A549 (cell line): Measurements from ENCODE around the gene BANP. TPM values are rescaled to one million over a fixed set of nuclear protein-coding genes. Genes with fewer than 3 reads are reported as not detected.
A peak's percentile ranks its signal among the peaks of the same experiment; 100 is the strongest.
"Not testable (repeated sequence)": the region's sequence is repeated elsewhere in the genome, so short reads cannot be mapped to it uniquely, and the experiment has no call there.

ENCODE experiments used
- ATAC-seq, 2 experiments: fragments of 200-7000 bp in 1 of 2; fragments of >200 bp in 1 of 2; cut with Nextera tagmentation in 1 of 2; cut with Tn5 transposase in 1 of 2; 3 replicates each; pipeline versions ENCODE4 v1.8.0 to v1.9.1; 2018 to 2020; ENCODE audit warnings: mild to moderate bottlenecking in 1 of 2, moderate library complexity in 1 of 2
- CTCF ChIA-PET: fragments of 300-600 bp; sonication (Branson Sonifier 250); formaldehyde crosslinking; extraction: SDS; loops from one replicate; lab custom pipeline; 2021; ENCODE audit warnings: antibody characterized with exemption, inconsistent platforms; lab: Yijun Ruan, JAX
- POLR2A ChIA-PET: fragments of 350-600 bp; formaldehyde crosslinking; extraction: SDS; loops from one replicate; lab custom pipeline; 2021; ENCODE audit warnings: antibody characterized with exemption, inconsistent platforms; lab: Yijun Ruan, JAX
- DNase-seq, 2 experiments: peaks; one replicate each; pipeline versions ENCODE4 v3.0.0 to v3.0.0-alpha.2; 2011 to 2016; ENCODE audit warnings: low read depth in 1 of 2, low spot score in 1 of 2
- FAIRE-seq: peaks from 2 replicates; lab custom pipeline; 2011; peaks lifted over from hg19 to GRCh38; lab: Jason Lieb, UNC
- H3K27ac ChIP-seq, 2 experiments: fragments of >200 bp; sonication (Bioruptor Twin); formaldehyde crosslinking; 3 replicates each; pipeline ENCODE4 v1.5.1; 2016 to 2017
- H3K4me1 ChIP-seq: fragments of >200 bp; sonication (Bioruptor Twin); formaldehyde crosslinking; 3 replicates; pipeline ENCODE4 v1.6.1; 2016
- H3K4me2 ChIP-seq: fragments of >200 bp; sonication (Bioruptor Twin); formaldehyde crosslinking; 3 replicates; pipeline ENCODE4 v1.6.1; 2016
- H3K4me3 ChIP-seq: fragments of >200 bp; sonication (Bioruptor Twin); formaldehyde crosslinking; 3 replicates; pipeline ENCODE4 v1.5.1; 2016
- H3K9me3 ChIP-seq: fragments of >200 bp; sonication (Bioruptor Twin); formaldehyde crosslinking; 3 replicates; pipeline ENCODE4 v1.6.1; 2016
- CEBPB ChIP-seq, 2 experiments: fragments of >200 bp in 1 of 2; sonication (Bioruptor Twin) in 1 of 2; formaldehyde crosslinking in 1 of 2; IDR thresholded peaks; 2 replicates each; pipeline ENCODE4 v1.6.1; 2012 to 2016
- EHMT2 ChIP-seq: fragments of 200-600 bp; sonication (generic); IDR thresholded peaks from 2 replicates; pipeline ENCODE4 v1.6.1; 2016; ENCODE audit warnings: antibody characterized with exemption, low read depth, mild to moderate bottlenecking, moderate library complexity
- EP300 ChIP-seq, 2 experiments: fragments of >200 bp; sonication (Bioruptor Twin); formaldehyde crosslinking; IDR thresholded peaks; 2 replicates in 1 of 2; 3 replicates in 1 of 2; pipeline ENCODE4 v1.6.1; 2016 to 2017
- GATA3 ChIP-seq: IDR thresholded peaks from 2 replicates; pipeline ENCODE4 v1.6.1; 2012; ENCODE audit warnings: borderline replicate concordance
- JUNB ChIP-seq: fragments of >200 bp; sonication (Bioruptor Twin); formaldehyde crosslinking; IDR thresholded peaks from 2 replicates; pipeline ENCODE4 v1.6.1; 2016
- KDM5A ChIP-seq: fragments of 200-600 bp; sonication (generic); IDR thresholded peaks from 2 replicates; pipeline ENCODE4 v1.6.1; 2016; ENCODE audit warnings: antibody characterized with exemption, mild to moderate bottlenecking
- NFE2L2 ChIP-seq: fragments of 150-350 bp; conservative IDR thresholded peaks from 2 replicates; pipeline ENCODE4 v1.6.1; 2014; ENCODE audit warnings: low read length
- NPAS2 ChIP-seq: fragments of 250-450 bp; sonication (Bioruptor Pico); IDR thresholded peaks from 2 replicates; pipeline ENCODE4 v1.8.0; 2022; ENCODE audit warnings: mild to moderate bottlenecking, moderate library complexity, borderline replicate concordance
- RFX5 ChIP-seq: fragments of 450-650 bp; IDR thresholded peaks from 2 replicates; pipeline ENCODE4 v1.7.1; 2014; ENCODE audit warnings: antibody characterized with exemption, mild to moderate bottlenecking, moderate library complexity
- ZFP36 ChIP-seq: fragments of 450-650 bp; IDR thresholded peaks from 2 replicates; pipeline ENCODE4 v1.6.1; 2014; ENCODE audit warnings: borderline replicate concordance; ENCODE audit not compliant: partially characterized antibody
- ZNF302 ChIP-seq: fragments of 250-450 bp; sonication (Bioruptor Pico); IDR thresholded peaks from 2 replicates; pipeline ENCODE4 v1.9.0; 2021; ENCODE audit warnings: inconsistent platforms, mild to moderate bottlenecking, moderate library complexity
- WGBS: methylation state at CpG from one replicate; pipeline ENCODE4 v1.1.6; 2017; ENCODE audit errors: missing lambda C conversion rate; 5-methylcytosine and 5-hydroxymethylcytosine counted together
- polyA plus RNA-seq, 4 experiments: library from polyadenylated mRNA; depleted of rRNA in 3 of 4; stranded (reverse); fragments of >200 nt; fragmentation: RNase III in 1 of 4; extraction: RNeasy Plus Mini Kit Qiagen cat#74134 plus additional on column Dnase treatment in 1 of 4; gene quantifications; 2 replicates in 3 of 4; 3 replicates in 1 of 4; pipeline ENCODE4 v1.2.3, GENCODE V29; 2011 to 2017
- TF ChIP-seq, protein P1 (sequence below): fragments of 250-450 bp; sonication (Bioruptor Pico); IDR thresholded peaks from 2 replicates; pipeline ENCODE4 v1.5.0; 2021; ENCODE audit warnings: mild to moderate bottlenecking, moderate library complexity, borderline replicate concordance
- TF ChIP-seq, protein P2 (sequence below): fragments of 150-350 bp; IDR thresholded peaks from 2 replicates; pipeline ENCODE4 v1.6.1; 2014; ENCODE audit warnings: low read depth, mild to moderate bottlenecking, low read length
- TF ChIP-seq, protein P3 (sequence below): fragments of >200 bp; sonication (Bioruptor Twin); formaldehyde crosslinking; IDR thresholded peaks from 3 replicates; pipeline ENCODE4 v1.5.1; 2016
- TF ChIP-seq, protein P4 (sequence below): IDR thresholded peaks from 2 replicates; pipeline ENCODE4 v1.6.1; 2012

BANP gene
- polyA plus RNA-seq, 2 of the 4 experiments (the other 2 are of a cell fraction) = 17.1 to 17.2 TPM

DNA sequence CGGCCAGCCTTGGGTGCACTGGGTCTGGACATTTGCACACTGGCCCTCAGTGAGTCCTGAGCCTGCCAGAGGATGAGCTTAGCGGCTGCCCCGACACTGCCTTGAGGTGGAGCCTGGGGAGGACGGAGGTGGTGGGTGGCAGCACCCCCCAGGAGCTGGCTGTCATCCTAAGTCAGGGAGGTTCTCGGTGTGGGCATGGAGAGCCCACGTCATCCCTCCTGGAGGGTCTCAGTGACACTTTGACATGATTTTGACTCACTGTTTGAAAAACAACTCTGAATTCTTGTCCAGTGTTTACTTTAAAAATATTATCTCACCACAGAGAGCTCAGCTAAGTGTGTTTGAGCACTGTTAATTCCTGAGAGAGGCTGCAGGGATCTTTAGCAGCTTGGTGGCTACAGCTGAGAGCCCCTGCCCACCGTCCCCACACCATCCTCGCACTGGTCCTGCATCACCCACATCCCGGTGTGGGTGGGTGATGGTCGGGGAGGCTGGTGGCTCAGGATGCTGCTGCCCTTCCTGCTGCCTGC, 63.1 kb downstream of the BANP start:
- H3K9me3 ChIP-seq = no peaks in the 10 kb centered on the region
- peak; percentile 52 to 71; a peak in 4 of 6 replicates for ATAC-seq
- WGBS = 43% methylated on average over 5 of the region's 10 CpGs
- DNase-seq = peak in 1 of 2 experiments; percentile 37
- H3K4me3 ChIP-seq = no peak overlapping the region
- peaks cover 20% of the 10 kb centered on the region for H3K4me1 ChIP-seq
- H3K4me2 ChIP-seq = peak overlapping the region; percentile 62
- ChIA-PET POLR2A (no interaction called here), CTCF (interaction anchor here (0.7 to 1.7 kb wide), 4 partner anchors 9 to 423 kb away, joined by 3 to 6 read pairs (median 3); no protein-coding TSS in a partner anchor)
- H3K27ac ChIP-seq = peak overlapping the region; percentile 60 to 78; a peak in 5 of 6 replicates
- TF ChIP-seq EP300 (IDR thresholded peaks at IDR 0.05) (peak in 1 of 2 experiments; percentile 51; a peak in 2 of 5 replicates), GATA3 (peak; percentile 44; the same call in 1 of the 2 replicates)
- TF ChIP-seq, protein P1, sequence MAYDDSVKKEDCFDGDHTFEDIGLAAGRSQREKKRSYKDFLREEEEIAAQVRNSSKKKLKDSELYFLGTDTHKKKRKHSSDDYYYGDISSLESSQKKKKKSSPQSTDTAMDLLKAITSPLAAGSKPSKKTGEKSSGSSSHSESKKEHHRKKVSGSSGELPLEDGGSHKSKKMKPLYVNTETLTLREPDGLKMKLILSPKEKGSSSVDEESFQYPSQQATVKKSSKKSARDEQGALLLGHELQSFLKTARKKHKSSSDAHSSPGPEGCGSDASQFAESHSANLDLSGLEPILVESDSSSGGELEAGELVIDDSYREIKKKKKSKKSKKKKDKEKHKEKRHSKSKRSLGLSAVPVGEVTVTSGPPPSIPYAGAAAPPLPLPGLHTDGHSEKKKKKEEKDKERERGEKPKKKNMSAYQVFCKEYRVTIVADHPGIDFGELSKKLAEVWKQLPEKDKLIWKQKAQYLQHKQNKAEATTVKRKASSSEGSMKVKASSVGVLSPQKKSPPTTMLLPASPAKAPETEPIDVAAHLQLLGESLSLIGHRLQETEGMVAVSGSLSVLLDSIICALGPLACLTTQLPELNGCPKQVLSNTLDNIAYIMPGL = no peak
- FAIRE-seq = no peak

DNA sequence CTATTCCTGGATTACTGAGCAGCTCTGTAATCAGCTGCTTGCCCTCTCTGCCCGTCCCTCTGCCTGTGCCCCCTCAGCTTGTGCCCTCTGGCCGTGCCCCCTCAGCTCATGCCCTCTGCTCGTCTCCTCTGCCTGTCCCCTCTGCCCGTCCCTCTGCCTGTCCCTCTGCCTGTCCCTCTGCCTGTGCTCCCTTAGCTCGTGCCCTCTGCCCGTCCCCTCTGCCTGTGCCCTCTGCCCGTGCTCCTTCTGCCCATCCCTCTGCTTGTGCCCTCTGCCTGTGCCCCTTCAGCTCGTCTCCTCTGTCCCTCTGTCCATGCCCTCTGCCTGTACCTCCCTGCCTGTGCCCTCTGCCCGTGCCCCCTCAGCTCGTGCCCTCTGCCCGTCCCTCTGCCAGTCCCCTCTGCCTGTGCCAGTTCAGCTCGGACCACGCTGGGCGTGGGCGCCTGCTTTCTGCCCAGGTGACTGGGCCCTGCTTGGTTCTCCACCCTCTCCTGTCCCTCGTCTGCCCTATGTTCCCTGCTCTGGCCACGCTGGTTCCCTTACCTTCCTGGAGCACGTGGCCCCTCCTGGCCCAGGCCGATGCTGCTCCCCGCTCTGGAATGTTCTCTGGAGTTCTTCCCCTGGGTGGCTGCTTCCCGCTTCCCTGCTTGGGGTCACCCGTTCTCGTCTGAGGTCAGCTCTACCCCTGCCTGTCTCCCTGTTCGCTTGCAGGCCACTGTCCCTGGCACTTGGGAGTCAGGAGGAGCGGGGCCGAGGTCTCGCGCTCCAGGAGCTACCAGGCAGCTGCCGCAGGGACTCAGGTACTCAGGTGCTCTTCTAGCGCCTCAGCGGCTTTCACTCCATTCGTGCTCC, 63.9 kb downstream of the BANP start:
- peaks cover 20% of the 10 kb centered on the region for H3K4me1 ChIP-seq
- WGBS = 97% methylated on average over 29 of the region's 32 CpGs
- no peak for FAIRE-seq
- no peak overlapping the region; the same call in 2 of the 3 replicates for H3K4me2 ChIP-seq
- TF ChIP-seq, protein P2, sequence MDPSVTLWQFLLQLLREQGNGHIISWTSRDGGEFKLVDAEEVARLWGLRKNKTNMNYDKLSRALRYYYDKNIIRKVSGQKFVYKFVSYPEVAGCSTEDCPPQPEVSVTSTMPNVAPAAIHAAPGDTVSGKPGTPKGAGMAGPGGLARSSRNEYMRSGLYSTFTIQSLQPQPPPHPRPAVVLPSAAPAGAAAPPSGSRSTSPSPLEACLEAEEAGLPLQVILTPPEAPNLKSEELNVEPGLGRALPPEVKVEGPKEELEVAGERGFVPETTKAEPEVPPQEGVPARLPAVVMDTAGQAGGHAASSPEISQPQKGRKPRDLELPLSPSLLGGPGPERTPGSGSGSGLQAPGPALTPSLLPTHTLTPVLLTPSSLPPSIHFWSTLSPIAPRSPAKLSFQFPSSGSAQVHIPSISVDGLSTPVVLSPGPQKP = no peak
- no peak for TF ChIP-seq JUNB
- TF ChIP-seq RFX5 = no peak
- TF ChIP-seq, protein P3, sequence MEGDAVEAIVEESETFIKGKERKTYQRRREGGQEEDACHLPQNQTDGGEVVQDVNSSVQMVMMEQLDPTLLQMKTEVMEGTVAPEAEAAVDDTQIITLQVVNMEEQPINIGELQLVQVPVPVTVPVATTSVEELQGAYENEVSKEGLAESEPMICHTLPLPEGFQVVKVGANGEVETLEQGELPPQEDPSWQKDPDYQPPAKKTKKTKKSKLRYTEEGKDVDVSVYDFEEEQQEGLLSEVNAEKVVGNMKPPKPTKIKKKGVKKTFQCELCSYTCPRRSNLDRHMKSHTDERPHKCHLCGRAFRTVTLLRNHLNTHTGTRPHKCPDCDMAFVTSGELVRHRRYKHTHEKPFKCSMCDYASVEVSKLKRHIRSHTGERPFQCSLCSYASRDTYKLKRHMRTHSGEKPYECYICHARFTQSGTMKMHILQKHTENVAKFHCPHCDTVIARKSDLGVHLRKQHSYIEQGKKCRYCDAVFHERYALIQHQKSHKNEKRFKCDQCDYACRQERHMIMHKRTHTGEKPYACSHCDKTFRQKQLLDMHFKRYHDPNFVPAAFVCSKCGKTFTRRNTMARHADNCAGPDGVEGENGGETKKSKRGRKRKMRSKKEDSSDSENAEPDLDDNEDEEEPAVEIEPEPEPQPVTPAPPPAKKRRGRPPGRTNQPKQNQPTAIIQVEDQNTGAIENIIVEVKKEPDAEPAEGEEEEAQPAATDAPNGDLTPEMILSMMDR = no peak
- peak overlapping the region; percentile 25 to 78; a peak in 4 of 6 replicates for H3K27ac ChIP-seq
- no peaks in the 10 kb centered on the region for H3K9me3 ChIP-seq
- DNase-seq = no peak
- POLR2A ChIA-PET = no interaction called here
- CTCF ChIA-PET = interaction anchor here (0.7 to 1.7 kb wide), 4 partner anchors 8 to 422 kb away, joined by 3 to 6 read pairs (median 3); no protein-coding TSS in a partner anchor
- no peak; a peak in 1 of 6 replicates for ATAC-seq
- H3K4me3 ChIP-seq = no peak overlapping the region

DNA sequence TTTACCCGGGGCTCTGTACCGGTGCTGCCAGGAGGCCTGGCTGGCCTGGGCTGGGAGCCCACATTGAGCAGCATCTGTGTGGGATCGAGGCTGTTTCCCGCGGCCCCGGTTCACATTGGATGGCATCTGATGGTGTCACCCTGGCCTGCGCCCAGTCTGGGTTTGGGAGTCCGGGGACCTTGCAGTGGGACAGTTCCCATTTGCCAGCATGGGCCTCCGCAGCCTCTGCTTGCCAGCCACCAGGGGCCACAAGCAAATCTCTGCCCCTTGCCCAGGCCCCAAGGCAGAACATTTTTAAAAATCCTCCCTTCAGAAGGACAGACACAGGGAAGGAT, 64.5 kb downstream of the BANP start:
- Histone ChIP-seq H3K27ac (peak overlapping the region in 1 of 2 experiments; percentile 78; a peak in 2 of 6 replicates), H3K4me1 (peaks cover 20% of the 10 kb centered on the region), H3K9me3 (no peaks in the 10 kb centered on the region)
- CTCF ChIA-PET = no interaction called here
- DNase-seq = no peak
- no peak for FAIRE-seq
- WGBS = 88% methylated on average over 6 of the region's 9 CpGs
- TF ChIP-seq NFE2L2 (no peak), NPAS2 (CRISPR knock-in tag) (no peak), GATA3 (no peak), KDM5A (no peak), ZFP36 (no peak), ZNF302 (CRISPR knock-in tag) (no peak), EHMT2 (no peak), CEBPB (IDR thresholded peaks at IDR 0.05) (no peak)
- TF ChIP-seq, protein P4, sequence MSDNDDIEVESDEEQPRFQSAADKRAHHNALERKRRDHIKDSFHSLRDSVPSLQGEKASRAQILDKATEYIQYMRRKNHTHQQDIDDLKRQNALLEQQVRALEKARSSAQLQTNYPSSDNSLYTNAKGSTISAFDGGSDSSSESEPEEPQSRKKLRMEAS = no peak
- TF ChIP-seq, all 56 proteins: peak for 0
- Histone ChIP-seq H3K4me2 (no peak overlapping the region), H3K4me3 (no peak overlapping the region)
- POLR2A ChIA-PET = no interaction called here
- ATAC-seq = no peak

DNA sequence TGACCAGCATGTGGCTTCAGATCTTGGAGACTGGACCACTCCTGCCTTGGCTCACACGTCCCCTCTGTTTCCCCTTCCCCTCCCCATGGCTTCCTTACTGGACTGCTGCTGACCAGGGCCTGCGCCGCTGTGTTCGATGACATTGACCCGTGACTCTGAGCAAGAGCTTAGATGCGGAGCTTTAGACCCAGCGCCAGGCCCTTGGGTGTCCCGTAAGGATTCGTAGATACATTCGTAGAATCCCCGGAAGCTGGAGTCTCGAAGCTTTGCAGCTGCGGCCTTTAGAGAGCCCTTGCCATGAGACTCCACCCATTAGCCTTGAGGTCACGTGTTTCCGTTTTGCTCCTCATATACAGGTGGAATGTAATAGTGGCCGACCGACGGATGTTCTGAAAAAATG, 65.2 kb downstream of the BANP start:
- POLR2A ChIA-PET, DNase-seq, H3K4me2 ChIP-seq, ATAC-seq, FAIRE-seq, H3K4me3 ChIP-seq, H3K27ac ChIP-seq, H3K9me3 ChIP-seq: not testable (repeated sequence)
- H3K4me1 ChIP-seq = peaks cover 20% of the 10 kb centered on the region
- CTCF ChIA-PET = interaction anchor here (1.1 kb wide), 1 partner anchor 12 kb away, joined by 4 read pairs; no protein-coding TSS in a partner anchor
- 92% methylated on average over 18 of the region's 18 CpGs for WGBS
